CD1c-positive myeloid dendritic cell (primary cell): Measurements from ENCODE around the gene TP73.

Experiments
- DNase-seq: peaks from one replicate; pipeline ENCODE4 v3.0.0-alpha.2; 2016; ENCODE audit errors: extremely low spot score

TP73 gene

DNA sequence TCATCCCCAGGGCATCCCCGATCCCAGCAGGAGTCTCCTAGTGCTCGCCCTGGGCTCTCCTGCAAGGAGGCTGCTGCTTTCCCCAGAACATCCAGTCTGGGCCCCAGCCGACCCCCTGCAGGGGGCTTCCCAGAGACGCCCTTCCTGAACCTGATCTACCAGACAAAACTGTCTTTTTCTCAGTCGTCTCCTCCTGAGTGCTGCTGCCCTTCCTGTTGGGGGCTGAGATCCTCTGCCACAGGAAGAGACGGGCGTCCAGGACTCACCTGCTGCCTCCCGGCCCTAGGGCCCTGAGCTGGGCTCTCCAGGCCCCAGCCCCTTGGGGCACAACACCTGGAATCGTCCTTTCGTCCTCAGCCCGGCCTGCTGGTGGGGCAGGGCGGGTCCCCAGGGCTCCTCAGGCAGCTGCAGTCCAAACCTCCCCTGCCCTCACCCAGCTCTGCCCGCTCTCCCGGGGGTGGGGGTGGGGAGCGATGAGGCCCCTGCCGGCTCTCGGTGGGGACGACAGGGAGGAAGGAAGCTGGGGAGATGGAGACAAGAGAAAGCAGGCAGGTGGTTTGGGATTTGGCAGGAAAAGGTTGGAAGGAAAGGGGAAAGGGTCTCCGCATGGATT, 36.9 kb downstream of the TP73 start:
- no peak for DNase-seq

DNA sequence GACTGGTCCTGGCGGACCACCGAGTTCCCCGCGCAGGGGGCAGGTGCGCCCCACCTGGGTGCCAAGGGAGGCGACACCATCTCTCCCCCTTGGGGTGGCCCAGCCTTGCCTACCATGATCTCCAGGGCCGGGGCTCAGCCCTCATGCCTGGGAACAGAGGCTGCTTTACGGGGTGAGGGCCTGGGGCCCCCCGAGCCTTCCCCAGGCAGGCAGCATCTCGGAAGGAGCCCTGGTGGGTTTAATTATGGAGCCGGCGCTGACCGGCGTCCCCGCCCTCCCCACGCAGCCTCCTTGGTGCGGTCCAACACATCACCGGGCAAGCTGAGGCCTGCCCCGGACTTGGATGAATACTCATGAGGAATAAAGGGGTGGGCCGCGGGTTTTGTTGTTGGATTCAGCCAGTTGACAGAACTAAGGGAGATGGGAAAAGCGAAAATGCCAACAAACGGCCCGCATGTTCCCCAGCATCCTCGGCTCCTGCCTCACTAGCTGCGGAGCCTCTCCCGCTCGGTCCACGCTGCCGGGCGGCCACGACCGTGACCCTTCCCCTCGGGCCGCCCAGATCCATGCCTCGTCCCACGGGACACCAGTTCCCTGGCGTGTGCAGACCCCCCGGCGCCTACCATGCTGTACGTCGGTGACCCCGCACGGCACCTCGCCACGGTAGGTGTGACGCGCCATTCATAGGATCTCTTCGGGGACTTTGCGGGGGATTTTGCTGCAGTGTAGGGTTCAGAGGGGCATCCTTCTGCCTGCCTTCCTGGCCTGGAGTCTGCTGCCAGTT, 38.2 kb downstream of the TP73 start:
- DNase-seq, result no peak

DNA sequence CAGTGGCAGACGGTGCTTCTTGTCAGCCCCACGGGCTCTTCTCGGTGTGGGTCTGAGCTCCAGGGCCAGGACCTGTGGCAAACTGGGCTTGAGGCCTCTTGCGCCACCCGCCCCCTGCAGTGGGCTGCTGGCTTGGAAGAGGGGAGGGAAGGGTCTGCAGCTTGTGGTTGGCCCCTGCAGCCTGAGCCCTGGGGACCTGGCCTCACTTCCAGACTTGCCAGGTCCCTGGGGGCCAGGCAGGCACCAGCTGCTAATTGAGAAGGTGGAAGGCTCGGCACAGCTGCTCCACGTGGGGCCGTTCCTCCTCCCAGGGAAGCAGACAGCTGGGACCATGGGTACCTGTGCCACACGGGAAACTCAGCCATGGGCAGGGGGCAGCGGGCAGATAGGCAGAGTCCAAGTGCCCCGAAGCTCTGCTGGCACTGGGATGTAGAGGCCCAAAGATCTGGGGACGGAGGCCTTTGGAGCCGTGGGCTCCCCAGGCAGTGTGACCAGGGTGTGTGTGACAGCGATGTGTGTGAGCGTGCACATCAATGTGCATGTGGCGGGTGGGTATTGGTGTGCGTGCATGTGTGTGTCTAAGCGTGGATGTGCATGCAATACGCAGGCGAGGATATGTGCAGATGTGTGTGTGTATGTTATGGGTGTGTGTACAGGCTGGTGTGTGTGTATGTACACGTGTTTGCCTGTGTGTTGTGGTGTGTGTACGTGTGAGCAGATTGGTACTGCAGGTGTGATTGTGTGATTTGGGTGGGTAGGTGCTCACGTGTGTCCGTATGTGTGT, 39.3 kb downstream of the TP73 start:
- no peak for DNase-seq

DNA sequence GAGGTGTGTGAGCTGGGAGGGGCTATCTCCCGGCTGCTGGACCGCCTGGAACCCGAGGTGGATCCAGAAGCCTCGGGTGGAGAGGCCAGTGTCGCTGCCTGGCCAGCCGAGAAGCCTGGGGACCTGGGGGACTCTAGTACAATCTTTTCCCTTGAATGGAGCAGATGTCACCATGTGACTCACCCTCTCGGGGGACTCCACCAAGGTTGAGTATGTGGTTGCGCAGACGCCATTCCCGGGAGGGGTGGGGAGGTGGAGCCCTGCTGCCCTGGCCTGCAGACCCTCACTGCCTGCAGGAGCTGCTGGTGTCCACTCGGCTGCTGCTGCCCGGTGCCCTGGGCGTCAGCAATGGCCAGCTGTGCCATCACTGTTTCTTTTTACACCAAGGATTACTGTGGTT, 40.3 kb downstream of the TP73 start:
- no peak for DNase-seq

DNA sequence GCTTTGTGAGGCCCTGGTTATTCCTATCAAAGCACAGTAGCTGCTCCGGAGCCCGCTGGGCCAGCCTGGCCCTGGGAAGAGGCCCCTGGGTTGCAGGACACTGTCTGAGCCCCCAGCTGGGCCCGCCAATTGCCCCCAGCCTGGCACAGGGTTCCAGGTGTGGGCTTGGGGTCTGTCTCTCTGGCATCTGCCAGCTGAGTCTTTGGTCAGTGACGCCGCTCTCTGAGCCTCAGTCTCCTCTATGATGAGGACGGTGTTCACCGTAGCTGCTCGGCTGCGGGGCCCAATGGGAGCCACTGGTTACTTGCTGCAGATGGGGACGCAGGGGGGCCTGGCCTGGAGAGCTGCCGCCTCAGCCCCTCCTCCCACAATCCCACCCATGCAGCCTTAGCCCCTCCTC, 41.0 kb downstream of the TP73 start:
- DNase-seq, result no peak

DNA sequence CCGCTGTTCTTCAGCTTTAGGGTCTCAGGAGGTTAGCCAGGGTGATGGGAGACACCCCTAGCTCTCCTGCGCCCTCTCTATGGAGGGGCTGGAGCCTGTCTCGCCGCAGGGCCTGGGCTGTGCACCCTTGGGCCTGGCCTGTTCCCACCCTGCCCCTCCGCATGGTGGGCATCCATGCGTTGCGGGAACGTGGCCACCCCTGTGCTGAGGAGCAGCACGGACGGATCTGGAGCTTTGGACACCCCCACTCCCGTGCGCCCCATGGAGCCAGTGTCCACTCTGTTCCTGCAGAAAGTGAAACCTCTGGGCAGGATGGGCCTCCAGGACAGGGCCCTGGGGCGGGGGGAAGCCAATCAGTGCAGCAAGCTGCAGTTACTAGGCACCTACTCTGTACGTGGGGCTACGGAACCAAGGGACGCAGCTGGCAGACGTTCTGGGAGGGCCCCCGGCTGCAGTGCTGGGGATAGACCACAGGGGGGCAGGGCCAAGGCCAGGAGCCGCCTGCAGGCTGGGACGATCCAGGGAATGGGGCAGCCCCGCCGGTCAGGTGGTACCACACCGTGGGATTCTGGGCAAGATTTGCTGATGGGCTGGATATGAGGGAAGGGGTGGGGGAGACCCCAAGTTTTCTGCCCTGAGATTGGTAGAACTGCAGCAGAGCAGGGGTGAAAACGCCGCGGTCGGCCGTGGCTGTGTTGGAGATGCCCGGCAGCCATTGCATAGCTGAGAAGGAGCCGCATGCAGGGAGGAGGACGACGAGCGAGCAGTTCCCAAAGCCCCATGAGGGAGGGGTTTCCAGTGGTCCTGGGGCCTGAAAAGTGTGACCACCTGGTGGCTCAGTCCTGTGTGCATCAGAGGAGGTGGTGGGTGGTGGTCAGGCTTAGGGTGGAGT, 43.3 kb downstream of the TP73 start:
- DNase-seq, result peak; percentile 49

DNA sequence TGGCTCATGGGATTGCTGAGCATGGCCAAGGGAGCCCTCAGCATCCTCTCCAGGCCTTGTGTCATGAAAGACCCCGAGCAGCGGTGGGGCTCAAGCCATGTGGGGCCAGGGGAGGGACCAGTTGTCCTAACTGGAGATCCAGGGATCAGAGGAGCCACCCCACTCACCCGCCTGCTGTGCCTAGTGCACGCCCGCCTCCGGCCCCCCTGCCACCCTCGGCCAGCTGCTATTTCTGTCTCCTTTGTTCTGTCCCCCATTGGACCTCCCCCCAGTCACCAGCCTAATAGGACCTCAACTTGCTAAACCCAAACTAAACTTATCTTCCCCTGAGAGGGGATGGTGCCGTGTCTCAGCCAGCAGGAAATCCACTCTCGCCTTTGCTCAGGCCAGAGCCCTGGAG, 44.4 kb downstream of the TP73 start:
- DNase-seq, result no peak

DNA sequence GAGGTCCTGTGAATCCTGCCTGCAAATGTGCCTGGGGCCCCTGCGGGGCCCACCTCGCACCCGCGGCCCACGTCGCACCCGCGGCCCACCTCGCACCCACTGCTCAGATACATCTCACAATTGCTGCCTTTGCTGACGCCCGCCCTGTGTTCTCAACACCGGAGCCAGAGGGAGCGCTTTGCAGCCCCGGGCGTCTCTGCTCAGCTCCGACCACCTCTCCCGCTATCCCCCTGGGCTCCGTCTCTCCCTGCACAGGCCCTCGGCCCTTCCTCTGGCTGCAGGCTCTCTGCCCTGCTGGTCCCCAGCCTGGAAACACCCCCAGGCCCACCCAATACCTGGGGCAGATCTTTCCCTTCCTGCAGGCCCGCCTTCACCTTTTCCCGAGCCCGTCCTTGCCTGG, 44.8 kb downstream of the TP73 start:
- no peak for DNase-seq

DNA sequence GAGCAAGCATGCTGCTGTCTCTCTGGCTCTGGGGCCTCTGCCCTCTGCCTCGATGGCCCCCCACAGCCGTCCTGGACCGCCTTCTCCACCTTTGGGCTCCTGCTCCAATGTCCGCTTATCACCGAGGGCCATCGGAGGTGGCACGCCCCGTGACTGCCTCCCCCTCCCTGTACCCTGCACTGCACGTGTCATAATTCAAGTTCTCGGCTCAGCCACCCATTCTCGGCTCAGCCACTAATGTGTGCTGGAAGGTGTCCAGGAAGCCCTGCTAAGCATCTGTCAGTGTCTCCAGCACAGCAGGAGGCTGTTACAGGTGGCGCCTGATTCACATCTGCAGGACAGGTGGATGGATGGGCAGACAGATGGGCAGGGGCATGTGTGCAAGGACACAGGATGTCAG, 45.5 kb downstream of the TP73 start:
- DNase-seq, result no peak

DNA sequence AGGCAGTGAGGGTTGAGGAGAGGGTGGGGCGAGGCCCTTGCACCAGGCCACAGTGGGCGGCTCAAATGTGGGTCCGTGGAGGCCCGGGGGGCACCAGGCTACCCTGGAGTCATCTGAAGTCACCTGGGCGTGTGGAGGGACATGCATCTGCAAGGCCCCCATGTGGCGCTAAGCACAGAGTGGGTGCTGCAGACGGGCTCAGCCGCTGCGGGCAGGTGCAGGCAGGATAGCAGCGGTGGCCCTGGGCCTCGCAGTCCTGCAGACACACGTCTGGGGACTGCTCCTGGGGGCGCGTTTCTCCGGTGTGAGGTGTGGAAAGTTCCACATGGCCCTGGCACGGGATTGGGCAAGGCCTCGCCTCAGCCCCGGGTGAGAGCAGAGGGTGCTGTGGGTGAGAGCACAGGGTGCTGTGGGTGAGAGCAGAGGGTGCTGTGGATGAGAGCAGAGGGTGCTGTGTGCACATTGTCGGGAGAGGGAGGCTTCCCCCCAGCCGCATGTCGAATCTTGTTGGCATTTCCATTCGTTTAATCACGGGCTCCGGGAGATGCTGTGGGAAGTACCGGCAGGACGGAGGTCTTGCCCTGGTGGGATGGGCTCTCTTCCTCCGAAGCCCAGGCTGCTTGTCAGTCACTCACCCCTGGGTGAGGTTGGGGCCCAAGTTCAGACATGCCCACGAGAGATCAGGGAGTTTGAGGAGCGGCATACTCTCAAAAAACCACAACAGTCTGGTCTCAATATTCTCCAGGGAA, 46.5 kb downstream of the TP73 start:
- DNase-seq, result no peak

DNA sequence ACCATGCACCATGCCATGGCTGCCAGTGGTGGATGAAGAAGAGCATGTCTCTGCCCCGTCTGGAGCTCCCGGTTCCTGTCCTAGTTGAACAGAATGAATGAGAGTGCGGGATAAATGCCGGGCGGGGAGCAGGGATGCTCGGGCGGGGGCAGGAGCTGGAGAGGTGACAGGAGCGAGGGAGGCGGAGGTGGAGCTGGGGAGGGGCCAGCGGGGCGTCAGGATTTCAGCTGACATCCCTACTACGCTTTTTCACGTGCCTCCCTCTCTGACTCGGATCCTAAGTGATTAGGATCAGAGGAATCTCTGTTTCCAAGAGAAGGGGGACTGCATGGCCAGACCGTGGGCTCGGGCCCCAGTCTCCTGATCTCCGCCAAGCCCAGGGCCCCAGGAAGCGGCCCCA, 47.3 kb downstream of the TP73 start:
- DNase-seq, result no peak

DNA sequence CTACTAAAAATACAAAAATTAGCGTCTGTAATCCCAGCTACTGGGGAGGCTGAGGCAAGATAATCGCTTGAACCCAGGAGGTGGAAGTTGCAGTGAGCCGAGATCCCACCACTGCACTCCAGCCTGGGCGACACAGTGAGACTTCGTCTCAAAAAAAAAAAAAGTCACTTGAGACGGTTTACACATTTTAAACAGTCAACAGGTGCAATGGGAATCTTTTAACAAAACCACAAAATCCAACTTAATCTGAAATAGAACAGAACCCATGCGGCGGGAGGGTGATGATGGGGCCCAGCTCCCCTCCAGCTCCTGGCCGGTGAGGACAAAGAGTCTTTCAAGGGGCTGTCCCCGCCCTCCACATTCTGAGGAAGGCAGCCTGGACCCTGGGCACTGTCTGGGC, 48.3 kb downstream of the TP73 start:
- no peak for DNase-seq

DNA sequence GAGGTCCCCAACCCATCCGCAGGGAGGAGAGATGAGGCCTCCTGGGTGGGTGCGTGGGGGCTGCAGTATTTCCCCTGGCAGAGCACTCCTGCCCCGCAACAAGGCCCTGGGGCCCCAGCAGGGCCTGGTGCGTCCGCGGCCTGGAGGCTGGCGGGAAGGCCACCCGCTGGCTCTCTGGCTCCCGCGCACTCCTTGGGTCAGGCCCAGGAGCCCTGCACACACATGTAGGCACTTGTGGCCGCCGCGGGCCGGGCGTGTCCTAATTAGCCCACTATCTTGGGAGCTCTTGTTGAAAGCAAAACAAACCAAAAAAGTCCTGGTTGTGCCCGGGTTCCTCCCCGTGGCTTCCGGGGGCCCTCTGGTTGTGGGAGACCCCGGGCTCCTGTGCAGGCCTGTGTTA, 50.2 kb downstream of the TP73 start:
- no peak for DNase-seq

DNA sequence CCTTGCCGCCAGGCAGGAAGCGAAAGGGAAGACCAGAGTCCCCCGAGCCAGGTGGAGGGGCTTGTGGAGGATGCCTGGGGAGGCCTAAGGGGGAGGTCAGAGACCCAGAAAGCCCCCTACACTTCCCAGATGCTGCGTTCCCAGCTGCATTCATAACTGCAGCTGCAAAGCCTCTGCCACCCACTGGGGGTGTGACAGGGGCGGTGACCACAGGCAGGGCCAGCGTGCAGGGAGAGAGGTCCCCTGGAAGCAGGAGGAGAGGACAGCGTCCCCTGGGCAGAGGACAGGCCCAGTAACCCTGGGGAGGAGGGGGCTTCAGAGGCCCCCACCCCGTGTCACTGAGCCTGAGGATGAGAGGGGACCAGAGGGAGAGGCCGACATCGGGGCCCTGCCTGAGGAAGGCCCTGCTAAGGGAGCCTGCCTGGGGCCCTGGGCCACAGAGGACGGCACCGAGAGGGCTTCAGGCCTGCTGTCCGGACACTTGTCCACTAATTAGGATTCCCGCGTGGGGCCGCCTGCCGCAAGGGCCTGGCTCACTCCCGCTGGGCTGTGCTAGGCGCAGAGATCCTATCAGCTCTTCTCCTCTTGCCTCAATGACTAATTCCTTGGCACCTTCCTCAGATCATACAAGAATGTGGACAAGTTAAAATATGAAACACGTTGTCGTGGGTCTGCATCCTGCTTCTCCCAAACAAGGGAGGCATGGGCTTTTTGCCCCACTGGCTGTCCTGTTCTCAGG, 50.8 kb downstream of the TP73 start:
- no peak for DNase-seq

DNA sequence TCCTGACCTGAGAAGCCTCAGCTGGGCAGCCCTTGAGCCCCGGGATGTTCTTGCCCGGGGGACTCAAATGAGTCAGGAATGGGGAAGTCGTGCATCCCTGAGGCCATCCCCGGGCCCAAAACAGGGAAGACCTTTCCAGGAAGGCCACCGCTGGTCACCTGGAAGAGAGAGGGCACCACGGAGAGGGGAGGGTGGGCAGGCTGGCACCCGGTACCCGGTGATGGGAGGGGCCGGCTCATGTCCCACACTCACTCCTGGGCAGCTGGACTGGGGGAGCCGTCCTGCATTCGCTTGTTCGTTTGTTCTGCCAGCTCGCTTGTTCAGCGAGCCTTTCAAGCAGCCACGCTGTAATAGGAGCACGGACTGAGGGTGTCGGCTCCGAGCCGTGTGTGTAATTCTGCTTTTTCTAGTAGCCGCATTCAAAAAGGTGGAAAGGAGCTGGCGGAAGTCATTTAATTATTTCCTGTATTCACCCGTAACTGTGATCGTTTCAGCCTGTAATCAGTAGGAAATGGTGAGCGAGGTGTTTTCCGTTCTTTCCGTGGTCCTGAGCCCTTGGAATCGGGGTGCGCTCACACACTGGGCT, 51.6 kb downstream of the TP73 start:
- no peak for DNase-seq

DNA sequence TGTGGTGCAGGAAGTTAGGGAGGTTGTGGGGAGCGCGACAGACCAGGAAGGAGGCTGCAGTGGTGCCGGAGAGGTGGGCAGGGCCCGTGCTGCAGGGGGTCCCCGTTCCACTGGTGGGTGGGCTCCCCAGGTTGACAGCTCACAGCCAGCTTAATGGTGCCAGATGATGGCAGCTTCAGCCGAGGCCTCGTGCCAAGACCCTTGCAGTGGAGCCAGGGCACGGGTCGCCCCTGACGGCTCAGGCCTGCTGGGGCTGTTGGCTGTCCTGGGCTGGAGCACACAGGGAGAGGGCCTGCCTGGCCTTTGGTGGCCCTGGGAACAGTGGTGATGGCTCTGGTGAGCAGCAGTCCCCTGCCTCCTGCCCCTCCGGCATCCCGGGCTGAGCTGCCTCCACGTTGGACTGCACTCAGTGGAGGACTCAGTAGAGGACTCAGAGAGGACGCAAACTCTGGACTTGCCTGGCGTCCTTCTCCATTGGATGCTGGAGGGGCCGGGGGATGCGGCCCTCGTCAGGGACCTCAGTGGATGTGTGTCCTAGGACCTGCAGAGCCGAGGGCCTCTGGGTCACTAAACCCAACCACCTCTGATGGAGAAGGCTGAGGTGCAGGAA, 53.1 kb downstream of the TP73 start:
- DNase-seq, result no peak

DNA sequence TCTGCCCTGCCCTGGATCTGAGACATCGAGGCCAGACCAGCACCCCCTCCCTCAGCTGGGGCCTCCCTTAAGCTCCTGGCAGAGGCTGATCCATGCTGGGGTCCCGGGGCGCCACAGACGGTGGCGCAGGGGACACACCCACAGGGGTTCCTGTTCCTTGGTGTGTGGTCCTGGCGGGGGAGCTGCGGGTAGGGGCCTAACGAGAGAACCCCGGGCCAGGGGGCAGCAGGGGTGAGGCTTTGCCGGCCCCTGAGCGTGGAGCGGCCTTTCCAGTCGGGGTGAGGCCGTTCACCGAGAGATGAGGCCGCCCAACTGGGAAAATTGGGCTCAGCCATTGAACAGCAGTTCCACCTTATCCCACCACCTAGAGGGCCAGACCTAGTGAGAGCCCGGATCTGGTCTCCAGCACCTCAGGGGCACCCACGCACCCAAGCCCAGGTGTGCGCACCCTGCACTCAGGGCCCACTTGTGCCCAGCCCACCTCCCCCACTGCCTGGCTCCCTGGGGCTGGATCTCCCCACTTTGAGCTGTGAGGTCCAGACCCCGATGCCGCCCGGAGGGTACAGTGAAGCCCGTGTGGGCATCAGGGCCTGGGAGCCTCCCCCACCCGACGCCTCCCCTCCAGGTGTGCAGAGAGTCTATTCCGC, 54.5 kb downstream of the TP73 start:
- no peak for DNase-seq

DNA sequence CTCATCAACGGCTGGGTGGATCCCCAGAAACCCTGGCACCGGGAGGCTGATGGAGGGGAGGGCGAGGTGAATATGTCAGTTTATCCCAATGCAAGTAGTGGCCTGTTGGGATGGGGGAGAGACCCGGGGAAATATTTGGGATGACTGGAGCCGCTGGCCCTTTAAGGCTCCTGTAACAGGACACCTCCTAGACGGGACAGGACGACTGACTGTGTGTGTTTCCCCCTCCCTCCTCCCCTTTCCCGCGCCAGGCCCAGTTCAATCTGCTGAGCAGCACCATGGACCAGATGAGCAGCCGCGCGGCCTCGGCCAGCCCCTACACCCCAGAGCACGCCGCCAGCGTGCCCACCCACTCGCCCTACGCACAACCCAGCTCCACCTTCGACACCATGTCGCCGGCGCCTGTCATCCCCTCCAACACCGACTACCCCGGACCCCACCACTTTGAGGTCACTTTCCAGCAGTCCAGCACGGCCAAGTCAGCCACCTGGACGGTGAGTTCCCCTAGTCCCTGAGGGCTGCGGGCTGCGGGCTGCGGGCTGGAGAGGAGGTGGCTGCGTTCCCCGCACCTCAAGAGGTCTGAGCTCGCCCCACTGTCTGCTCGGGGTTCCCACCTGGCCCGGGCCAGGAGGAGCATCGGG, 55.1 kb downstream of the TP73 start:
- DNase-seq, result no peak

DNA sequence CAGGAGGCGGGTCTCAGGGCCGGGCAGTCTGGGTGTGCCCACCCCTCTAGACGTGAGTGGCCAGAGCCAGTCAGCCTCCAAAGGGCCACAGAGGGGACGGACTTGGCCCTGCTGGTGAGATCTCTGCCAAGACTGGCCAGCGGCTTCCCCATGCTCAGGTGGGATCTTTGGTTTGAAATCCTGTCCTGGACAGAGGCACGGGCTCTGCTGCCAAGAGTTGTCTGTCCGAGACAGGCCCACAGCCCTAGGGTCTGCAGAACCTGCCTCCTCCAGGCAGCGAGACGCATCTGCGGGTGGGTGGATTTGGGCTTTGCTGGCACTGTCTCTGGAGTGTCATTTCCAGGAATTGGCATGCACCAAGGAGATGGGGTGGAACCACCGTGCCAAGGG, 55.6 kb downstream of the TP73 start:
- DNase-seq, result no peak
